Peyer's patch (tissue), 4 donors: Measurements from ENCODE around the gene COL4A1. TPM values are rescaled to one million over a fixed set of nuclear protein-coding genes. Genes with fewer than 3 reads are reported as not detected.

ENCODE experiments used
- DNase-seq, 3 donors: peaks; one replicate each; pipeline ENCODE4 v3.0.0-alpha.2; 2017 to 2019
- H3K27ac ChIP-seq, 4 donors: fragments of 200-600 bp; sonication (generic); one replicate each; pipeline ENCODE4 v1.5.1; 2016 to 2019
- H3K27me3 ChIP-seq, 2 donors: fragments of 200-600 bp; sonication (generic); one replicate each; pipeline ENCODE4 v1.5.1; 2019
- H3K36me3 ChIP-seq, 3 donors: fragments of 200-600 bp; sonication (generic); one replicate each; pipeline ENCODE4 v1.5.1; 2016 to 2019
- H3K4me1 ChIP-seq, 4 donors: fragments of 200-600 bp; sonication (generic); one replicate each; pipeline ENCODE4 v1.5.1; 2016 to 2019
- H3K4me3 ChIP-seq, 4 donors: fragments of 200-600 bp; sonication (generic); 1 replicate in 3 of 4; 2 replicates in 1 of 4; pipeline ENCODE4 v1.5.1; 2016 to 2019; ENCODE audit warnings: mild to moderate bottlenecking in 1 of 4
- H3K9me3 ChIP-seq, 4 donors: fragments of 200-600 bp; sonication (generic); one replicate each; pipeline ENCODE4 v1.5.1; 2016 to 2019; ENCODE audit warnings: mild to moderate bottlenecking in 1 of 4
- CTCF ChIP-seq, 6 experiments: fragments of 450-650 bp in 4 of 6; fragments of 200-600 bp in 2 of 6; sonication (generic) in 1 of 6; IDR thresholded peaks; one replicate each; pipeline ENCODE4 v1.5.1; 2017 to 2019; ENCODE audit warnings: antibody characterized with exemption in 6 of 6, mild to moderate bottlenecking in 3 of 6, moderate library complexity in 1 of 6
- POLR2A ChIP-seq, 2 donors: fragments of 450-650 bp; IDR thresholded peaks; one replicate each; pipeline ENCODE4 v1.5.1; 2017; ENCODE audit warnings: antibody characterized with exemption in 2 of 2, mild to moderate bottlenecking in 2 of 2, moderate library complexity in 2 of 2
- total RNA-seq, 4 donors: library from RNA; depleted of rRNA; stranded (reverse); fragments of >200 nt; gene quantifications; one replicate each; pipeline ENCODE4 v1.1.0, GENCODE V29; 2016

The COL4A1 gene
- total RNA-seq, 4 donors from 2014 or later, result 28.0 to 69.3 (median 36.3) TPM

GRCh38 chr13:110289661-110290060 lies 17.3 kb downstream of the COL4A1 start:
- peak in 1 of 3 donors; percentile 24 for DNase-seq
- H3K4me3 ChIP-seq, result no peak overlapping the region
- no peaks in the 10 kb centered on the region for H3K36me3 ChIP-seq
- H3K4me1 ChIP-seq, result peaks cover 0 to 14% (median 0%) of the 10 kb centered on the region in 4 donors
- H3K9me3 ChIP-seq, result no peaks in the 10 kb centered on the region
- peak overlapping the region in 2 of 4 donors; percentile 19 to 61 for H3K27ac ChIP-seq
- no peak for TF ChIP-seq POLR2A (IDR thresholded peaks at IDR 0.05)
- no peaks in the 10 kb centered on the region for H3K27me3 ChIP-seq

- Histone ChIP-seq H3K4me3 (no peak overlapping the region), H3K27me3 (no peaks in the 10 kb centered on the region), H3K36me3 (no peaks in the 10 kb centered on the region), H3K9me3 (no peaks in the 10 kb centered on the region), H3K4me1 (peaks cover 0 to 15% (median 0%) of the 10 kb centered on the region in 4 donors), H3K27ac (peak overlapping the region in 1 of 4 donors; percentile 61)
- no peak for TF ChIP-seq POLR2A (IDR thresholded peaks at IDR 0.05)
- no peak for TF ChIP-seq CTCF (IDR thresholded peaks at IDR 0.05)
- no peak for DNase-seq
Observed at GRCh38 chr13:110289174-110289573, 17.8 kb downstream of the COL4A1 start.

GRCh38 chr13:110286833-110287819 lies 19.8 kb downstream of the COL4A1 start:
- DNase-seq, result peak in 1 of 3 donors; percentile 26
- Histone ChIP-seq H3K4me1 (peaks cover 0 to 23% (median 0%) of the 10 kb centered on the region in 4 donors), H3K27me3 (no peaks in the 10 kb centered on the region), H3K27ac (peak overlapping the region in 2 of 4 donors; percentile 11 to 33), H3K36me3 (no peaks in the 10 kb centered on the region), H3K4me3 (no peak overlapping the region), H3K9me3 (no peaks in the 10 kb centered on the region)
- TF ChIP-seq POLR2A (IDR thresholded peaks at IDR 0.05) (no peak), CTCF (IDR thresholded peaks at IDR 0.05) (no peak)

GRCh38 chr13:110285991-110286832 lies 20.7 kb downstream of the COL4A1 start:
- Histone ChIP-seq H3K27ac (peak overlapping the region in 2 of 4 donors; percentile 33 to 40), H3K9me3 (no peaks in the 10 kb centered on the region), H3K4me3 (no peak overlapping the region), H3K4me1 (peaks cover 0 to 23% (median 0%) of the 10 kb centered on the region in 4 donors), H3K27me3 (no peaks in the 10 kb centered on the region), H3K36me3 (no peaks in the 10 kb centered on the region)
- DNase-seq, result peak in 1 of 3 donors; percentile 26
- TF ChIP-seq POLR2A (IDR thresholded peaks at IDR 0.05) (no peak), CTCF (IDR thresholded peaks at IDR 0.05) (no peak)

- H3K27ac ChIP-seq, result peak overlapping the region in 1 of 4 donors; percentile 40
- H3K4me3 ChIP-seq, result no peak overlapping the region
- peak in 1 of 3 donors; percentile 4 for DNase-seq
- no peak for TF ChIP-seq POLR2A (IDR thresholded peaks at IDR 0.05)
- TF ChIP-seq CTCF (IDR thresholded peaks at IDR 0.05), result no peak
- no peaks in the 10 kb centered on the region for H3K36me3 ChIP-seq
- no peaks in the 10 kb centered on the region for H3K9me3 ChIP-seq
- peaks cover 0 to 23% (median 0%) of the 10 kb centered on the region in 4 donors for H3K4me1 ChIP-seq
- no peaks in the 10 kb centered on the region for H3K27me3 ChIP-seq
Observed at GRCh38 chr13:110284779-110285484, 22.0 kb downstream of the COL4A1 start.
